ENCODE results near the gene TRPC1. TPM values are rescaled to one million over a fixed set of nuclear protein-coding genes. Genes with fewer than 3 reads are reported as not detected.
"Not testable (repeated sequence)": the region's sequence is repeated elsewhere in the genome, so short reads cannot be mapped to it uniquely, and the experiment has no call there.

Gene TRPC1
- total RNA-seq, 1 donor from 2014 or later: 58.0 TPM

GRCh38 chr3:142752605-142753004 is 28.8 kb downstream of the TRPC1 start:
- not testable (repeated sequence) for DNase-seq (ENCODE audit: low spot score)

GRCh38 chr3:142754494-142754893 is 30.7 kb downstream of the TRPC1 start:
- DNase-seq (ENCODE audit: low spot score): no peak

GRCh38 chr3:142768338-142768737 is 44.5 kb downstream of the TRPC1 start:
- no peak for DNase-seq (ENCODE audit: low spot score)

- no peak for DNase-seq (ENCODE audit: low spot score)
Measured at GRCh38 chr3:142777927-142778326, 54.1 kb downstream of the TRPC1 start.

GRCh38 chr3:142778541-142778940 is 54.7 kb downstream of the TRPC1 start:
- DNase-seq (ENCODE audit: low spot score): no peak

DNA sequence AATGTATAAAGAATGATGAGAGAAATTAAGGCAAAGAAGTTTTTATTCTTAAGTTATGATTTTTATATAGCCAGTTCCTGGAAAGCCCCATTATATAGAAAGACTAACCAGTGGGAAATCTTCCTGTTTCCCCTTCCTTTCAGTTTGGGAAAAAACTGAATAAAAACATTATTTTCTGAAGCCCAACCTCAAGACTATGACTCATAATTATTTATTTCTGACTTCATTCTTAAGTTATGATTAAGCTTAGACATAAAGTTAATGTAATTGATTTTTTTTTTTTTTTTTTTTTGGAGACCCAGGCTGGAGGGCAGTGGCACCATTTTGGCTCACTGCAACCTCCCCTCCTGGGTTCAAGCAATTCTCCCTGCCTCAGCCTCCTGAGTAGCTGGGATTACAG is 55.8 kb downstream of the TRPC1 start:
- DNase-seq (ENCODE audit: low spot score): no peak

GRCh38 chr3:142782616-142783015 is 58.8 kb downstream of the TRPC1 start:
- DNase-seq (ENCODE audit: low spot score): no peak

GRCh38 chr3:142784228-142784627 is 60.4 kb downstream of the TRPC1 start:
- DNase-seq (ENCODE audit: low spot score): no peak

DNA sequence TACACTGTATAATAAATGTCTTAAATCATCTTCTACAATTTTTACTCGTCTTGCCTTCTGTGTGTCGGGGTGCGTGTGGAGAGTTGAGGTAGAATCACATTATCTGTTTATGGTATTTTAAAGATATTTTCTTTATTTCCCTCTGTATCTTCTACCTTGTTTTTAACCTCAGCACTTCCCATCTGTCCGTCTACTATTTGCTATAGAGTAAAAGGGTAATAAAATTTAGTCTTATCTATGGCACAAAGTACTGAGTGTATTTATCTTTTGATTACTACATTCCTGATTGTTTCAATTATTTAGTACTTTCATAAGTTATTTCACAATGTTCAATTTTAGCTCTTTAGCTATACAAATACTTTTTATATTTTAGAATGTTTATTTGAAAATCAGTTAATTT is 62.2 kb downstream of the TRPC1 start:
- DNase-seq (ENCODE audit: low spot score): no peak

DNA sequence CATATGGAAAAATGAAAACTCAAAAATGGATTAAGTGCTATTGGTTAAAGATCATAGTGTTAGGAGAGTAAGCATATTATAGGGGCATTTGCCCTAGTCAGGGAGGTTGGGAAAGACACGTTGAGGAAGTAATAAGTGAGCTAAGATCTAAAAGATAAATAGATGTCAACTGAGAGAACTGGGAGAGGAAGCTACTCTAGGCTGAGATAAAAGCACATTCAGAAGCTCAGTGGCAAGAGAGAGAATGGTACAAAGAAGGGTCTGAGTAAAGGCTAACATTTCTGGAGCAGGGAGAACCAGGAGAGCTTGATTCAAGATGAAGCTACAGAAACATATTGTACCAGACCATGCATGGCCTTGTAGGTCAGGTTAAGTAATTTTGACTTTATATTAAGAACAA is 63.9 kb downstream of the TRPC1 start:
- no peak for DNase-seq (ENCODE audit: low spot score)

GRCh38 chr3:142794508-142794907 is 70.7 kb downstream of the TRPC1 start:
- no peak for DNase-seq (ENCODE audit: low spot score)

- DNase-seq (ENCODE audit: low spot score): no peak
Measured at GRCh38 chr3:142795332-142795731, 71.5 kb downstream of the TRPC1 start.

DNA sequence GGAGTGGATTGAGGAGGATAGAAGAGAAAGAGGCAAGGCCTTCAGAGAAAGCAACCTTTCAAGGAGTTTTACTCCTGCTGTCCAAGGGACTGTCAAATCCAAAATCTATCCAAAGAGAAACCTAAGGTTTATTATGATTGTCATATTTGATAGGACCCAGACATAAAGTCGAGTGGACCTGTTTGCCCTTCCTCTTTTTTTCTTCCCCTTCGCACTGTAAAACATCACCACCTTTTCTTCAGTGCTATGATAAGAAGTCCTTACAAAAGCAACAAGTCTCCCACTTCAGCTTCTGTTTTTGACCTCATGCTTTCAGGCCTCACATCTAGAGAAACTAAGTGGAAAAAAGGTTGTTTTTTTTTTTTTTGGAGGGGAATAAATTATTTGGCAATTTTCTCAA is 73.0 kb downstream of the TRPC1 start:
- no peak for DNase-seq (ENCODE audit: low spot score)

DNA sequence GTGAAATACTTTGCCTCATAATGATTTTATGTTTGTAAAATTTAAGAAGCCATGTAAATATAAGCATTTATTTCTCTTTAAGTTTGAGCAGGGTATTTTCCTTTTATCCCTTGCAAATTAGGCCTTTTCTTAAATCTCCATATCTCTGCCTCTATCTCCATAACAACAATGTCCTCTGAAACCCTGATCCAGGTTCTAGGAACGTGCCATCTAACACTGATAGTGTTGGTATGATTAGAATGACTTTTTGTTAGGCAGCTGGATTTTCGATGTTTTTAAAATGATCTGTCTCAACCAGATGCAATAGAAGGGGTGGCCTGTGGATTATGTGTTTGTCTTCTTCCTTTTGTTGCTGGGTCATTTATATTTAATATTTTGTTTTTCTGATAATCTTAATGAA is 77.9 kb downstream of the TRPC1 start:
- DNase-seq (ENCODE audit: low spot score): no peak

- no peak for DNase-seq (ENCODE audit: low spot score)
Measured at GRCh38 chr3:142802891-142803290, 79.1 kb downstream of the TRPC1 start.

GRCh38 chr3:142808103-142808917 is 84.5 kb downstream of the TRPC1 start:
- DNase-seq (ENCODE audit: low spot score): no peak

- DNase-seq (ENCODE audit: low spot score): no peak
Measured at GRCh38 chr3:142809259-142809658, 85.4 kb downstream of the TRPC1 start.

DNA sequence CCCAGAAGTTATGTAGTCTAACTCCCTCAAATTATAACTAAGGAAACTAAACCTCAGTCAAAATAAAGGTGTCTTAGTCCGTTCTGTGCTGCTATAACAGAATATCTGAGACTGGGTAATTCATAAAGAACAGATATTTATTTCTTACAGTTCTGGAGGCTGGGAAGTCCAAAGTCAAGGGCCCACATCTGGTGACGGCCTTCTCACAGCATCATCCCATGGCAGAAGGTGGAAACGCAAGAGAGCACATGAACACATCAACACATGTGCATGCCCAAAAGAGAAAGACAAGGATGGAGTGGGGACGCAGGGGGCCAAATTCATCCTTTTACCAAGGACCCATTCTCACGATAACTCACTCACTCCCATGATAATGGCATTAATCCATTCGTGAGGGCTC is 92.0 kb downstream of the TRPC1 start:
- DNase-seq (ENCODE audit: low spot score): no peak

- no peak for DNase-seq (ENCODE audit: low spot score)
Measured at GRCh38 chr3:142817356-142817755, 93.5 kb downstream of the TRPC1 start.

GRCh38 chr3:142817897-142818296 is 94.1 kb downstream of the TRPC1 start:
- DNase-seq (ENCODE audit: low spot score): no peak

GRCh38 chr3:142818651-142819050 is 94.8 kb downstream of the TRPC1 start:
- DNase-seq (ENCODE audit: low spot score): no peak

DNA sequence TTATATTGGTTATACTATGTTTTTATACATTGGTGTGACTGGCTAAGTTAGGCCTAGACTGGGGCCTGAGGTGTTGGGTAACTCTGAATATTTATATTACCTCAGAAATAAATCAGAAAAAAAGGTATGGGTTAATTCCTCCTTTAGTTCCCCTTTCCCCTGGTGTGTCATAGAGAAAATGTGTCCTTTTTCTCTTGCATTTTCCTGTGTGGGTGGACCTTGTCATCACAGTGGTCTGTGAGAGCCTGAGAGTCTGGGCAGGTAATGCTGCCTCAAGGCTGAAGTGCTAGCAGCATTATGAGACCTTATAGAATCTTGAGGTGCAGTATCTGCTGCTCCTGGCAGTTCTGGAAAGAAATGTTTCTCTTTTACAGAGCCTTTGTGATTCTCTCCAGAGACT is 95.3 kb downstream of the TRPC1 start:
- no peak for DNase-seq (ENCODE audit: low spot score)

DNA sequence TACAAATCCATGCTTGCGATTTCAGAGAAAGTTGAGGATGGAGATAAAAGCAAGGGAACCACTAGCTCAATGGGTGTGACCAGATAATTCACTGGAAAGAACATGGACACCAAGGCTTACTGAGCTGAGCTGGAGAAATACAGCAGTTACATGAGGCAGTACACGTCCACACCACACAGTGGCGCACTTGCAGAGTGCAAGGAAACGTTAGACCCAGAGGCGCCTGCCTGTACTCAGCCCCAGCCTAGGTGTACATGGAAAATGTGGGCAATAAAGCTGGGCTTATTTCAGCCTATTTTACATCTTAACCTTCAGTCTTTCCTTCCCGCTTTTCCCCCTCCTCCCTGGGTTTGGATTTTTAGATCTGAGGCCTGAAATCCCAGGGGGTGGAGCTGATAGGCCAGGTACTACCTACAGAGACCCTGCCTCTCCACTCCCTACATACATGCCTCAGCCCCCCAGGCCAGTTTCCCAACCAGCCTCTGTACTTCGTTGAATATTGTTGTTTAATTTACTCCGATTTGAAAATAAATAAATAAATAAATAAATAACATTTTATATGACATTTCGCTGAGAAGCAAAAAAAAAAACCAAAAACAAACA is 105.0 kb downstream of the TRPC1 start:
- DNase-seq (ENCODE audit: low spot score): peak; percentile 78

All from umbilical cord (tissue), 2 donors.